Stimulated activated CD4-positive, alpha-beta T cell treated with anti-CD3 and anti-CD28 coated beads, TNF-alpha, amount 100 ng/mL, for 4 hours (primary cell): ENCODE results near the gene TMEM132D.
"Not testable (repeated sequence)": the region's sequence is repeated elsewhere in the genome, so short reads cannot be mapped to it uniquely, and the experiment has no call there.

Experiments used
- DNase-seq, 3 experiments: peaks; one replicate each; pipeline ENCODE4 v3.0.0-alpha.2; 2020; ENCODE audit warnings: low read depth in 3 of 3

Gene TMEM132D

DNA sequence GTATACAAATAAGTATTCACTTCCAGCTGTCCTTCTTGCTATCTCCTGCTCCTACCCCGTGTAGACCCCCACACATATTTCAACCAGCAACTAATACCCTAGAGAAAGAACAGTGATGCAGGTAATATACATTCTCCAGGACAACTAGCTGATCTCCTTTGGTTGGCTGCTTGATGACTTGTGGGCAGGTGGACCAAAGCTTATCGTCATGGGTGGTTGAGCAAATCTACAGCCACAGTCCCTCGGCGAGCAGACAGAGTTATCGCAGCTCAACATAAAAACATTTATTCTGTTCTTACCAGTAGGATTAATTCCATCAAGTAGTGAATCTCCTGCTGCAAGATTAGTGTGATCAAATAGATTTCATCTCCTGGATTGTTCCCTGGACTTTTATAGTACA is 314.3 kb downstream of the TMEM132D start:
- DNase-seq = no peak

DNA sequence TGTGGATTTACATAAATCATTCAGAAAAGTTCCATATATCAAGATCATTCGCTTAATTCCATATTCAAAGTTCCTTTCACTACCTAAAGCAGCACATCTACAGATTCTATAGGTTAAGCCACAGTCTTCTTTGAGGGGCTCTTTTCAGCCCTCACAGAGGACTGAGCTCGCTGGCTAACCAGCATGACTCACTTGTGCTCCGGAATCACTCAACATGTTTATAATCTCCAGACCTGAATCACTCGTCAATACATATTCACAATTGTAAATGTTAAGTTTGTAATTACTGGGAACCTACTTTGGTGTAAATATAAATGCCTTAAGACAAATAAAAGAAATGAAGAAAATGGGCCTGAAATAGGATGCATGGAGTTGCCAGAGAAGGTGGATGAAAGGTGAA is 315.7 kb downstream of the TMEM132D start:
- no peak for DNase-seq

- no peak for DNase-seq
These were observed 318.5 kb downstream of the TMEM132D start for GRCh38 chr12:129585296-129585695.

DNA sequence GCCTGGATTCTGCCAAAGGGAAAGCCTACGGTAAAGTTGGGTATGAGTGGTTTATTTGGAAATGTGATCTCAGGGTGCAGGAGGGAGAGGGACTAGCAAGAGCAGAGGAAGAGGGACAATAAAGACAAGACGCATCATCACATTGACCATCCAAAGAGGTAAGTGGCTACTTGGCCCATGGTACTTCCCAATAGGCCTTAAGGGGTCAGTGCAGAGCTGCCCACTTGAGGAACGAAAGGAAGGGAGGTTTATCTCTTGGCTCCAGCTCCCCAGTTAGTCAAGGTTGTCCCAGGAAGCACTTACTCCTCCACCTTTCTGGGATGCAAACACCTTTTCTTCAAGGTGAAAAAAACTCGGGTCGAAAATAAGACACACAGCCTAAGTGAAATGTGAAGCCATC is 323.9 kb downstream of the TMEM132D start:
- DNase-seq = no peak

GRCh38 chr12:129571901-129572494 is 331.8 kb downstream of the TMEM132D start:
- DNase-seq = no peak

GRCh38 chr12:129570796-129571400 is 332.9 kb downstream of the TMEM132D start:
- no peak for DNase-seq

GRCh38 chr12:129566800-129567199 is 337.0 kb downstream of the TMEM132D start:
- DNase-seq = no peak

DNA sequence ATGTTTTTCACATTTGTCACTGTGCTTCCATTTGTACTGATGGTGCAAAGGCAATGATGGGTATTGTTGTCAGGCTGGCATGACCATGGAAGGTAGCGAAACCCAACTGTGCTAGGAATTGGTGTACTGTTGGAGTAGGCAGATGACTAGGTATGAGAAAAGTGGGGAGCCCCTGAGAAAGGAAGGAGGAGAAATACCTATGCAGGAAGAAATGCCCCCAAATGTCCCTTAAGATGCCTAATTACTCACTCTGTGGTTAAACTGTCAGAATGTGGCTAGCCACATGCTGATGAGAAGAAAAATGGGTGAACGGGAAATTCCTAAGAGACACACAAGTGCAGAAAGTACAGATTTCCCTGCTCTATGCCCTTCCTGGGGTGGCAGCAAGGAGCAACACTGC is 339.1 kb downstream of the TMEM132D start:
- DNase-seq = no peak

DNA sequence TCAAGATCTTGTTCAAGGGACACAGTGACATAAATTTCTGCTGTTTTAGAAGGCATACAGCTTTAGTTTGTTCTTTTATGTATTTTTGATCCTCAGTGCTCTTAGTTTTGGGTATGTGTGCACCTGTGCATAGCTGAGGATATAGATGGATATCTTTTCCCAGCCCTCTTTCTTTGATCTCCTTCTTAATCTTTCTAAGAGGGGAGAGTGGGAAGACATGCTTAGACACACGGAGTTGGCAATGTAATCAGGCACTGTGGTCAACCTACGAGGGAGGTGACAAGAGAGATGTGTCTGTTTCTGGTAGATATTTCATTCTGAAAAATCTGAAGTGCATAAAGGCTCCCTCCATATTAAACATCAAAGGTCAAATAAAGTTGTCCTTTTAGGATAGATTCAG is 340.6 kb downstream of the TMEM132D start:
- DNase-seq = no peak

DNA sequence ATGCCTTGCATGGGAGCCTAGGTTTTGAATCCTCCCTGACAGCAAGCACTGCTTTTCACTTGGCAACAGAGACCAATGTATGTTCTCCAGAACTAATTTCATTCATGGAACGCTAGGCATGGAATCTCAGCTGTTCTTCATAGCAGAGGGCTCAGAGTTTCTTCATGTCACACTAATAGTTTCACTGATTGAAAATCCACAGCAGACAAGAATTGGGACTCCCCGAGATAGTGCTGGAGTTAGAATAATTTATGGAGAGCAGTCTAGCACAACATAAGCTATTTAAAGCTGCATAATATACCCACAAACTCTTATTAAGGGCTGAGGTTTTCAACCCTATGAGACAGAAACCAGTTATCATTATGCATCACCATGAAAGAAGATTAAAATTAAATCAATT is 342.5 kb downstream of the TMEM132D start:
- DNase-seq = no peak

DNA sequence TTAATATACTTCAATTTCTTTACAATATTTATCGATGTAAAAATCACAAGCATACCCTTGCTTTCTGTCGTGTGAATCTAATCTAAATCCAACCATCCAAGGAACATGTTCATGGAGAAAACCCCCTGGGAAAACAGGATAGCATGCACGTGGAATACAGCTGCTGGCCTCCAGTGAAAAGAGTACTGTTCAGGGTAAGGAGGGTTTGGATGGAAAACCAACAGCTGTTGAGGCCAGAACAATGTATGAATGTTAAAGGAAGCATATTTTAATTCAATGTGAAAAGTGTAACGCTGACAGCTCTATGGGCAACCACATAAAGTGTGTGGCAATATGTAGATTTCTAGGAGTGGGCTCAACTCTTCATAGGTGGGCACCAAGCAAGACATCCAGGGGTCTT is 344.0 kb downstream of the TMEM132D start:
- DNase-seq = no peak

- DNase-seq = no peak
These were observed 345.8 kb downstream of the TMEM132D start for GRCh38 chr12:129558036-129558435.

GRCh38 chr12:129556082-129556481 is 347.7 kb downstream of the TMEM132D start:
- no peak for DNase-seq

GRCh38 chr12:129552996-129553750 is 350.7 kb downstream of the TMEM132D start:
- no peak for DNase-seq

GRCh38 chr12:129551441-129551840 is 352.4 kb downstream of the TMEM132D start:
- no peak for DNase-seq

GRCh38 chr12:129550353-129550752 is 353.5 kb downstream of the TMEM132D start:
- DNase-seq = no peak

- DNase-seq = no peak
These were observed 354.2 kb downstream of the TMEM132D start for GRCh38 chr12:129549656-129550055.

GRCh38 chr12:129549020-129549419 is 354.8 kb downstream of the TMEM132D start:
- DNase-seq = not testable (repeated sequence)

DNA sequence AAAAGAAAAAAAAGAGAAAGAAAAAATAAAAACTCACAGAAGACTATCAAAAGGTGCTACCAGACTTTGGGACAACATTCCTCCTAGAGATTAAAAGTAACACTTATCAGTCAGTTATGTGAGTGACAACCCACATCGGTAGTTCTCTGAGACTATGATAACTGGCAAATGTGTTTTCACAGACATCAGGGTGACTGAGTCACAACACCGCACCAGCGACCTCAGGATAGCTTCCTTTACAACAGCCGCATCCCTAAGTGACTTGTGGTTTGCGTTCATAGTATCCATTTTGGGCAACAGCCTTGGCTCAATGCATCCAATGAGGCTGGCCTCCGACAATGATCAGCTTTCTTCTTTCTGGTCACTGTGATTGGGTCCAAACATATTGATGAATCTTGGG is 359.1 kb downstream of the TMEM132D start:
- DNase-seq = no peak

GRCh38 chr12:129540954-129541353 is 362.9 kb downstream of the TMEM132D start:
- no peak for DNase-seq

- DNase-seq = no peak
These were observed 363.6 kb downstream of the TMEM132D start for GRCh38 chr12:129540249-129540648.

DNA sequence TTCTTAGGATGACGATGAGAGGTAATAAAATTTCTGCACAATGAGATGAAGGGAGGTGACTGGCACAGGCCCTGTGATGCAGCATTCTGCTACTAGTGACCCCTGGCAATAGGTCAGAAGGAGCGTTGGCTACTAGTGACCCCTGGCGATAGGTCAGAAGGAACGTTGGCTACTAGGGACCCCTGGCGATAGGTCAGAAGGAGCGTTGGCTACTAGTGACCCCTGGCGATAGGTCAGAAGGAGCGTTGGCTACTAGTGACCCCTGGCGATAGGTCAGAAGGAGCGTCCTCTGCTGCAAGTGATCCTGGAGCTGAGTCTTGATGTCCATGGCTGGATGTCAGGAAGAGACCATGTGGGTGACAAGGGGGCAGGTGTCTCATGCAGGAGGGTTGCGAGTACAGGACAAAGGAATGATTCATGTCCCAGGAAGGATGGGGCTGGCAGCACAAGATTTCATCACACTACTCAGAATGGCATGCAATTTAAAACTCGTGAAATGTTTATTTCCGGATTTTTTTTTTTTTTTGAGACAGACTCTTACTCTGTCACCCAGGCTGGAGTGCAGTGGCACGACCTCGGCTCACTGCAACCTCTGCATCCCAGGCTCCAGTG is 365.0 kb downstream of the TMEM132D start:
- DNase-seq = not testable (repeated sequence)

DNA sequence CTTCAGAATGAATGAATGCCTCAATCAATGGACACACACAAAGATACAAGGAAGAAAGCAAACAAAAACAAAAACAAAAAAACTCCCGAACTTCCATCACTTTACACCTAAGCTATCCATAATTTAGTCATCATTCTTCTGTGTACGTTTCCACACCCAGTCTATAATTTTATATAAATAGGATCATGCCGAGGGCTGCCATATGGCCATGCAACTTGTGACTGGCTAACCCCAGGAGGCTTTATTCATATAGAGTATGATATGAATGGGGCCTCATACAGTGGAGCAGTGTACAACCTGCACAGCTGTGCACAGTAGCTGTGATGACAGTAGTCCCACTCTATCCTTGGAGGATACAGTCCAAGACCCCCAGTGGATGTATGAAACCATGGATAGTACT is 365.7 kb downstream of the TMEM132D start:
- no peak for DNase-seq
